Stomach smooth muscle (tissue), 2 donors: ENCODE results near the gene SCML1.

Experiments
- H3K27ac ChIP-seq: one replicate; pipeline ENCODE4 v1.7.0; 2013; ENCODE audit warnings: mild to moderate bottlenecking, low read length, inconsistent platforms
- H3K27me3 ChIP-seq, 2 donors: one replicate each; pipeline ENCODE4 v1.7.0; 2013; ENCODE audit warnings: low read length in 2 of 2; ENCODE audit not compliant: insufficient read depth in 2 of 2, control insufficient read depth in 1 of 2
- H3K36me3 ChIP-seq, 2 donors: one replicate each; pipeline ENCODE4 v1.7.0; 2013; ENCODE audit warnings: low read length in 2 of 2; ENCODE audit not compliant: control insufficient read depth in 2 of 2, insufficient read depth in 2 of 2
- H3K4me1 ChIP-seq: one replicate; pipeline ENCODE4 v1.7.0; 2013; ENCODE audit warnings: low read length; ENCODE audit not compliant: control insufficient read depth, insufficient read depth
- H3K4me3 ChIP-seq, 2 donors: one replicate each; pipeline ENCODE4 v1.7.0; 2013; ENCODE audit warnings: low read length in 2 of 2
- H3K9ac ChIP-seq, 2 donors: one replicate each; pipeline ENCODE4 v1.7.0; 2013; ENCODE audit warnings: low read length in 2 of 2, mild to moderate bottlenecking in 1 of 2
- H3K9me3 ChIP-seq, 2 donors: one replicate each; pipeline ENCODE4 v1.7.0; 2013; ENCODE audit warnings: low read length in 2 of 2; ENCODE audit not compliant: control insufficient read depth in 2 of 2
- donor health status: healthy.
- donor health status: Pancreatic carcinoma.

Gene SCML1, protein sequence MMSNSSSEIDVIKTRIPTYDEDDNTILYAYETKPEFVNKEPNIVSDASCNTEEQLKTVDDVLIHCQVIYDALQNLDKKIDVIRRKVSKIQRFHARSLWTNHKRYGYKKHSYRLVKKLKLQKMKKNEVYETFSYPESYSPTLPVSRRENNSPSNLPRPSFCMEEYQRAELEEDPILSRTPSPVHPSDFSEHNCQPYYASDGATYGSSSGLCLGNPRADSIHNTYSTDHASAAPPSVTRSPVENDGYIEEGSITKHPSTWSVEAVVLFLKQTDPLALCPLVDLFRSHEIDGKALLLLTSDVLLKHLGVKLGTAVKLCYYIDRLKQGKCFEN

DNA sequence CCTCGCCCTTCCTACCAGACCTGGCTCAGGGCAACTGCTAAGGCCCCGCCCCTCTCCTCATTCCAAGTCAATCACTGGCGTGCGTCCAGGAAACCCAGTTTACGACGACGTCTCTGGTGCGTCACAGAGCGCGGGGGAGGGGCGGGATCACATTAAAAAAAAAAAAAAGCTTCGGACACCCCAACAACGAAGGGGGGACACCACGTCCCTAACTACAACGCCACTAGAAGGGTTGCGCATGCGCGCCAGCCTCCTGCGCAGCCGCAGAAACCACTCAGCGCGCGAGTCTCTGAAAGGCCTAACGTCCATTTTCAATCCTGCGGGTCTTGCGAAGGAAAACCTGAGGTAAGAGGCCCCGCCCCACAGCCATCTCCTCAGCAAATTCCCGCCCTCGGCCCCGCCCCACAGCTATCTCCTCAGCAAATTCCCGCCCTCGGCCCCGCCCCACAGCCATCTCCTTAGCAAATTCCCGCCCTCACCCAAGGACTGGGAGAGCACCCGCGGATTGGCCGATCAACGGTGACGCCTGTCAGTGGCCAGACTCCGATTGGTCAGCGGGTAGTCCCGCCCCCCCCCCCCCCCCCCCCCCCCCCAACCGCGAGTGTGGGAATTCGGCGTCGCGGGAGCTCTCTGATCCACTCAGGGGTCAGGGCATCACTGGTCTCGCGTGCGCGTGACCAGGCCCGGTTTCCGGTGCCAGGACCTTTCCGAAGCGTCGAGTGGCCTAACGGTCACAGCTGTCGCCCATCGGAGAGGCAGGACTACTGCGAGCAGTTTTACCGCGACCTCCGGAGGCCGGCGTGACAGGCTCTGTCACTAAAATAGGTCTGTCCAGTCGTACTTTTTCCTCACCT lies at the start of gene SCML1:
TSS of gene SCML1 (plus strand) at position 638 of the 854 bp plus-strand sequence. CDS start 6,694 bp downstream, outside the sequence.
- no peaks in the 10 kb centered on the region for H3K36me3 ChIP-seq
- peak within 1 kb of the TSS; percentile 77 to 78 for H3K4me3 ChIP-seq
- H3K4me1 ChIP-seq = peaks cover 5% of the 10 kb centered on the region
- peaks cover 0 to 2% of the 10 kb centered on the region in 2 donors for H3K27me3 ChIP-seq
- peak within 1 kb of the TSS; percentile 77 to 92 for H3K9ac ChIP-seq
- peak within 1 kb of the TSS; percentile 88 for H3K27ac ChIP-seq
- no peaks in the 10 kb centered on the region for H3K9me3 ChIP-seq

DNA sequence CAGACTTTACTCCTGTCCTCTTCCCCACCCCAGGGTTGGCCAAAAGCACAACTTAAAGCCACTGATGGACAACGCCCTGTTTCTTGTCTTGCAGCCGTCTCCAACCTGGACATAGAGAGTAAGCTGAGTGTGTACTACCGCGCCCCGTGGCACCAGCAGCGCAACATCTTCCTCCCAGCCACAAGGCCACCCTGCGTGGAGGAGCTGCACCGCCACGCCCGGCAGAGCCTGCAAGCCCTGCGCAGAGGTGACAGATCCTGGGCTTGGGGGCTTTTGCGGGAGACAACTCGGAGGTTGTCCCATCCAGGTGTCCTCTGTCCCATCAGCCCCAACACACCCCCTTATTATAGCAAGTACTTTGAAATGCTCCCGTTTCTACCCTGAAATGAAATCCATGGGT lies 49.6 kb upstream of the SCML1 start:
- Histone ChIP-seq H3K36me3 (no peaks in the 10 kb centered on the region), H3K27me3 (peaks cover 0 to 11% of the 10 kb centered on the region in 2 donors), H3K9me3 (no peaks in the 10 kb centered on the region), H3K9ac (no peak overlapping the region), H3K4me1 (peaks cover 2% of the 10 kb centered on the region), H3K27ac (no peak overlapping the region), H3K4me3 (no peak overlapping the region)

DNA sequence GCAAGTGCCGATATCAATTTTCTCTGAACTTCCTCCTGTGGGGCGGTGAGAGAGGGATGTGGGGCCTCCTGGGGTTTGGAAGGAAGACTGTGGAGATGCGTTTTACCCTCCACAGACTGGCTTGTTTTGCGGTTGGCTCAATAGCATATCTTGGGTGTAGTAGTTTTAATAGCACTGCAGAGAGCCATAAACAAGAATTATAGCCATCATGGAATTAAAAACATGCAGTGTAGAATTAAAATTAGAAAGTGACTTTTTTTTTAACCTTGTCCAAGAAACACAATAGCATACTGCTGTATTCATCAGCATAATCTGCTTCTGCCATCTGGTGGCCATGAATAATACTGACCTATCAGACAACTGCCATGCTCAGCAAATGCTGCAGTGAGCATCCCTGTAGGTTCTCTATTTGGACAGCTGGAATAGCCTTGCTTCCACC lies 47.3 kb upstream of the SCML1 start:
- Histone ChIP-seq H3K4me1 (peaks cover 2% of the 10 kb centered on the region), H3K9ac (no peak overlapping the region), H3K27me3 (peaks cover 0 to 8% of the 10 kb centered on the region in 2 donors)

DNA sequence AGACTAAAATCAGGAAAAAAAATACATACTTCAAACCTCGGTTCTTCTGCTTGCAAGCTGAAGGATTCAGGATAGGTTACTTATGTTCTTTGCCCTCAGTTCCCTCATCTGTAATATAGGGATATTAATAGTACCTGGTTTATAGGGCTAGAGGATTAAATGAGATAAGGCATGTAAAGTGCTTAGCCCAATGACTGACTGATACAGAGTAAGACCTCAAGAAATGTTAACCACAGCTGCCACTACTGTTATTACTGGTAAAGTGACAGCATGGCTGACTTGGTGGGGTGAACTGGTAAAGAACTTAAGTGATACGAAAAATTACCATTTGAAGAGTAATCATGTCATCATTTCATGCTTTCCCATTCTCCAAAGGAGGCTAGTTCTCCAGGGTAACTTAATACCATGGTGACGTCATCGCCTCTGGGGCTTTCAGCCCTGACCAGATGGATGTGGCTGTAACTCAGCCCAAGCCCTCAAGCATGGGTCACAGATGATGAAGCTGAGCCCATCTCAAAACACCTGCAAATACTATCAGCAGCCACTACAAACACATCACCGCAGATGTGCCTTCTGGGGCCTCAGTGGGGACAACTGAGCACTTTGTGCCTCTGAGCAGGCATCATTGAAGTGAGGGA lies 44.5 kb upstream of the SCML1 start:
- no peak overlapping the region for H3K9ac ChIP-seq
- H3K4me3 ChIP-seq = no peak overlapping the region
- peaks cover 2% of the 10 kb centered on the region for H3K4me1 ChIP-seq
- peaks cover 0 to 4% of the 10 kb centered on the region in 2 donors for H3K36me3 ChIP-seq
- no peak overlapping the region for H3K27ac ChIP-seq
- H3K27me3 ChIP-seq = peaks cover 0 to 2% of the 10 kb centered on the region in 2 donors
- H3K9me3 ChIP-seq = no peaks in the 10 kb centered on the region

More for the DNA sequence above, 47.3 kb upstream of the SCML1 start:
- peaks cover 0 to 4% of the 10 kb centered on the region in 2 donors for H3K36me3 ChIP-seq
- H3K9me3 ChIP-seq = no peaks in the 10 kb centered on the region
- no peak overlapping the region for H3K4me3 ChIP-seq
- no peak overlapping the region for H3K27ac ChIP-seq

DNA sequence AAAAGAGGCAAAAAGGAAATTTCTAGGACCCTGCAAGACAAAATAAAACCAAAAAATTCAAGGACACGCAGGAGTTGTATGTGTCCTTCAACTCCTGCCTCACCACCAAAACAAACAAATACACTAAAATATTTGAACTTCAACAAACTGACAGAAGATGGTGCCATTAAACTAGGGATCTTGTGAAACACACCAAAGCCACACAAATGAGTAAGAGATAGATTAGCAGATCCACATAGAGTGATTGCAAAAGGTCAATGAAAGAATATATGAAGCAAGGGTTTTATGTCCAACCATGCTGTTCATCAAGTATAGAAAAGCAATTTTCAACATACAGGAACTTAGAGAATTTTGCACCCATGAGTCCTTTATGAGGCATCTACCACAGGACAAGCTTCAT lies 40.1 kb upstream of the SCML1 start:
- no peaks in the 10 kb centered on the region for H3K9me3 ChIP-seq
- no peak overlapping the region for H3K27ac ChIP-seq
- no peak overlapping the region for H3K4me3 ChIP-seq
- peaks cover 0 to 4% of the 10 kb centered on the region in 2 donors for H3K36me3 ChIP-seq
- no peaks in the 10 kb centered on the region for H3K4me1 ChIP-seq
- H3K27me3 ChIP-seq = peaks cover 0 to 2% of the 10 kb centered on the region in 2 donors
- no peak overlapping the region for H3K9ac ChIP-seq

DNA sequence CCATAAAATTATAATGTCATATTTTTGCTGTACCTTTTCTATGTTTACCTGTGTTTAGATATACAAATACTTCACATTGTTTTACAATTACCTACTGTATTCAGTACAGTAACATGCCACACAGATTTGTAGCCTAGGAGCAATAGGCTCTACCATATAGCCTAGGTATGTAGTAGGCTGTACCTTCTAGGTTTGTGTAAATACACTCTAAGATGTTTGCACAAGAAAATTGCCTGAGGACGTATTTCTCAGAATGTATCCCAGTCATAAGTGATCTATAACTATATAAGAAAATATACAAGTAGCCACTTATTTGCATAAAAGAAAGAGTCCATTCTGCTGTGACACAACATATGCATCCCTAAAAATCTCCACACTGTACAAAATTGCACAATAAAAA lies 36.3 kb upstream of the SCML1 start:
- Histone ChIP-seq H3K27me3 (peaks cover 0 to 4% of the 10 kb centered on the region in 2 donors), H3K36me3 (no peaks in the 10 kb centered on the region), H3K4me1 (no peaks in the 10 kb centered on the region), H3K9me3 (no peaks in the 10 kb centered on the region), H3K27ac (no peak overlapping the region), H3K9ac (no peak overlapping the region), H3K4me3 (no peak overlapping the region)

DNA sequence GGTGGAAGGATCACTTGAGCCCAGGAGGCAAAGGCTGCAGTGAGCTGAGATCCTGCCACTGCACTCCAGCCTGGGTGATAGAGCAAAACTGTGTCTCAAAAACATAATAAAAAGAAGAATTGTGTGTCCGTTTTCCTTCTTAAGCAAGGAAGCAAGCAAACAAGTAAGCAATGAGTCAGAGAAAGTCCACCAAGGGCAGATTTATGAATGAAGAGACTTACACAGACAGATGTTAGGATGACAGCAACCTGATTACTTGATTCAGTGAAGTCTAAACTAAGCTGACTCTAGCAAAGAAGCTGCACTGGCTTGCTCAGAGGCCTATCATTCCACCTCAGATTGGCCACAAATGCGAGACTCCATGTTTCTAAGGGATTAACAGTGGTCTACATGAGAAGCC lies 34.1 kb upstream of the SCML1 start:
- no peaks in the 10 kb centered on the region for H3K36me3 ChIP-seq
- H3K4me3 ChIP-seq = no peak overlapping the region
- no peaks in the 10 kb centered on the region for H3K4me1 ChIP-seq
- H3K9me3 ChIP-seq = no peaks in the 10 kb centered on the region
- no peak overlapping the region for H3K27ac ChIP-seq
- peaks cover 0 to 7% of the 10 kb centered on the region in 2 donors for H3K27me3 ChIP-seq
- no peak overlapping the region for H3K9ac ChIP-seq

DNA sequence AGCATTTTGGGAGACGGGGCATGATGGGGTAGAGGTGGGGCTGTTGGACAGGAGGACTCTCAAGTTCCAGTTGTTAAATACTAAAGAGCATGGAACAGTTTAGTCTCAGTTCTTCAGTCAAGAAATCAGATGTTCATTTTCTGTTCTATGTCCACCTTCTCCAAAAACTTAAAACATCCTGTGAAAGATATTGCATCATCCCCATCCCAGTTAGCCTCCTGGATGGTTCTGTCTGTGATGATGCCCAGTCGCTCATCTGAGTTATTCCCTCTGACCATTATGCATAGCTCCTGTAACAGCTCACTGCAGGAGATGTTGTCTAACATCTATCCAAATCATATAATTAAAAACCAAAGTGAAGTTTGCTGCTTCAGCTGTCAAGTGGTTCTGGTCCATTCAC lies 32.1 kb upstream of the SCML1 start:
- H3K27ac ChIP-seq = no peak overlapping the region
- H3K4me3 ChIP-seq = no peak overlapping the region
- peaks cover 0 to 7% of the 10 kb centered on the region in 2 donors for H3K27me3 ChIP-seq
- no peaks in the 10 kb centered on the region for H3K36me3 ChIP-seq
- H3K9me3 ChIP-seq = no peaks in the 10 kb centered on the region
- no peak overlapping the region for H3K9ac ChIP-seq
- H3K4me1 ChIP-seq = no peaks in the 10 kb centered on the region

DNA sequence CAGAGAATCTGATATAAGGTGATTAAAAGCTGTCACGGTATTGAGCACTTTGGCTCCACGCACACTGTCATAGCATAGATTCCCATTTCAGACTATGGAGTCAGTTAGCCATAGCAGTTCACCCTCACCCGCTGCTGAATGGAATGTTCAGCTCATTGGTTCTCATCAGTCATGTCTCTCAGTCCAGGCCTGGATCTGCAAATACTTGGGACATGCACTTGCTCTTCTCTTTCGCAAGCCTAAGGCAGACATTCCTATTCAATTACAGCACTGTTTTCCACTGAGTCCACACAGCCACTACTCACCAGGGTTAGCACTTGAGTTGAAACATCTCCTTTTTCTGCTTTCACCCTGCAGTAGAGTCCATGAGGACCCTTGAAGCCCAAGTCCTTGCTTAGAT lies 30.6 kb upstream of the SCML1 start:
- Histone ChIP-seq H3K4me3 (no peak overlapping the region), H3K27ac (no peak overlapping the region), H3K4me1 (no peaks in the 10 kb centered on the region), H3K9ac (no peak overlapping the region), H3K36me3 (no peaks in the 10 kb centered on the region), H3K27me3 (peaks cover 0 to 5% of the 10 kb centered on the region in 2 donors), H3K9me3 (no peaks in the 10 kb centered on the region)

DNA sequence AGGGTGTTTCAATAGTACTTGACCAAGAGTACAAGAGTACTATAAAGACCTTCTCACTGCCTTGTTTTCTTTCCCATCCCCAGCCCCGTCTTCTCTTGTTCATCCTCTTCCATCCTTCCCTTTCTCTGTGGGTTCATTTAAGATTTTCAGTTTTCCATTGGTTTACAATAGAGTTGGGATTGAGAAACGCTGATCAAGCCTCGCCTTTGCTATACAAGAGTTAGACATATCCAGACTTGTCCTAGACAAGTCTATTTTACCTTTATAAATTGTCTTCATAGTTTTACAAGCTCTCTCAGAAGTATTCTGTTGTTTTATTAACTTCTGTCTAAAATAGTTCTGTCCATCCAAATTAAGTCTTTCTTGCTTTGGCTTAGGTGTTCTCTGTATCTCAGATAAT lies 29.6 kb upstream of the SCML1 start:
- no peaks in the 10 kb centered on the region for H3K36me3 ChIP-seq
- H3K27me3 ChIP-seq = peaks cover 0 to 5% of the 10 kb centered on the region in 2 donors
- H3K27ac ChIP-seq = no peak overlapping the region
- H3K9me3 ChIP-seq = no peaks in the 10 kb centered on the region
- H3K4me3 ChIP-seq = no peak overlapping the region
- no peaks in the 10 kb centered on the region for H3K4me1 ChIP-seq
- no peak overlapping the region for H3K9ac ChIP-seq
